ENCODE measurements around the gene TREML4.

The TREML4 gene

GRCh38 chr6:41286544-41287346 lies 58.6 kb downstream of the TREML4 start, which contains the start of gene TREM1:
TSS of gene TREM1 (minus strand) at chr6:41286682. CDS start at chr6:41286655, 27 bp downstream.
- ChIA-PET CTCF (interaction anchor here (1.2 kb wide), 1 partner anchor 20 kb away, joined by 3 read pairs; no protein-coding TSS in a partner anchor), POLR2A (no interaction called here)
- H3K4me3 ChIP-seq (ENCODE audit: low read depth, low read length) = no peak within 1 kb of the TSS
- no peak for TF ChIP-seq CTCF (IDR thresholded peaks at IDR 0.05; ENCODE audit: insufficient read depth, low read length, missing control alignments)
- no peak for DNase-seq (ENCODE audit: low read depth, low spot score)

GRCh38 chr6:41288030-41288753 lies 60.0 kb downstream of the TREML4 start:
- ChIA-PET CTCF (no interaction called here), POLR2A (no interaction called here)
- no peak for TF ChIP-seq CTCF (IDR thresholded peaks at IDR 0.05; ENCODE audit: insufficient read depth, low read length, missing control alignments)
- no peak for DNase-seq (ENCODE audit: low read depth, low spot score)
- no peak overlapping the region for H3K4me3 ChIP-seq (ENCODE audit: low read depth, low read length)
